ENCODE data around the gene GPR171.
"Not testable (repeated sequence)": the region's sequence is repeated elsewhere in the genome, so short reads cannot be mapped to it uniquely, and the experiment has no call there.

Gene GPR171, protein sequence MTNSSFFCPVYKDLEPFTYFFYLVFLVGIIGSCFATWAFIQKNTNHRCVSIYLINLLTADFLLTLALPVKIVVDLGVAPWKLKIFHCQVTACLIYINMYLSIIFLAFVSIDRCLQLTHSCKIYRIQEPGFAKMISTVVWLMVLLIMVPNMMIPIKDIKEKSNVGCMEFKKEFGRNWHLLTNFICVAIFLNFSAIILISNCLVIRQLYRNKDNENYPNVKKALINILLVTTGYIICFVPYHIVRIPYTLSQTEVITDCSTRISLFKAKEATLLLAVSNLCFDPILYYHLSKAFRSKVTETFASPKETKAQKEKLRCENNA

GRCh38 chr3:151203051-151203420, at the start of gene GPR171:
Gene GPR171 (minus strand): TSS chr3:151203216. CDS start chr3:151199386, 3,830 bp downstream.
- TF ChIP-seq SUZ12 (IDR thresholded peaks at IDR 0.05) (no peak), FOXK2 (IDR thresholded peaks at IDR 0.05) (no peak), HDGF (IDR thresholded peaks at IDR 0.05; ENCODE audit: borderline replicate concordance) (no peak), TARDBP (IDR thresholded peaks at IDR 0.05) (no peak), BHLHE40 (IDR thresholded peaks at IDR 0.05; ENCODE audit: borderline replicate concordance) (no peak), SP1 (IDR thresholded peaks at IDR 0.05) (no peak), ELF4 (IDR thresholded peaks at IDR 0.05) (no peak), ZNF384 (IDR thresholded peaks at IDR 0.05) (no peak)
- TF ChIP-seq, protein P1, sequence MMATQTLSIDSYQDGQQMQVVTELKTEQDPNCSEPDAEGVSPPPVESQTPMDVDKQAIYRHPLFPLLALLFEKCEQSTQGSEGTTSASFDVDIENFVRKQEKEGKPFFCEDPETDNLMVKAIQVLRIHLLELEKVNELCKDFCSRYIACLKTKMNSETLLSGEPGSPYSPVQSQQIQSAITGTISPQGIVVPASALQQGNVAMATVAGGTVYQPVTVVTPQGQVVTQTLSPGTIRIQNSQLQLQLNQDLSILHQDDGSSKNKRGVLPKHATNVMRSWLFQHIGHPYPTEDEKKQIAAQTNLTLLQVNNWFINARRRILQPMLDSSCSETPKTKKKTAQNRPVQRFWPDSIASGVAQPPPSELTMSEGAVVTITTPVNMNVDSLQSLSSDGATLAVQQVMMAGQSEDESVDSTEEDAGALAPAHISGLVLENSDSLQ (IDR thresholded peaks at IDR 0.05) = no peak
- DNase-seq (ENCODE audit: extremely low spot score) = no peak
- ChIA-PET CTCF (no interaction called here), POLR2A (no interaction called here)

GRCh38 chr3:151248772-151249337, 45.8 kb upstream of the GPR171 start:
- TF ChIP-seq, protein P1 (IDR thresholded peaks at IDR 0.05) = no peak
- TF ChIP-seq SUZ12 (IDR thresholded peaks at IDR 0.05) = no peak
- TF ChIP-seq ARNT (IDR thresholded peaks at IDR 0.05) = no peak
- no peak for TF ChIP-seq TARDBP (IDR thresholded peaks at IDR 0.05)
- no peak for TF ChIP-seq NFRKB (IDR thresholded peaks at IDR 0.05)
- no peak for TF ChIP-seq LEF1 (IDR thresholded peaks at IDR 0.05; ENCODE audit: borderline replicate concordance)
- DNase-seq (ENCODE audit: extremely low spot score) = no peak
- ChIA-PET POLR2A (no interaction called here), CTCF (interaction anchor here (0.6 to 0.8 kb wide), 2 partner anchors 20 to 21 kb away, joined by 3 read pairs; no protein-coding TSS in a partner anchor)

DNA sequence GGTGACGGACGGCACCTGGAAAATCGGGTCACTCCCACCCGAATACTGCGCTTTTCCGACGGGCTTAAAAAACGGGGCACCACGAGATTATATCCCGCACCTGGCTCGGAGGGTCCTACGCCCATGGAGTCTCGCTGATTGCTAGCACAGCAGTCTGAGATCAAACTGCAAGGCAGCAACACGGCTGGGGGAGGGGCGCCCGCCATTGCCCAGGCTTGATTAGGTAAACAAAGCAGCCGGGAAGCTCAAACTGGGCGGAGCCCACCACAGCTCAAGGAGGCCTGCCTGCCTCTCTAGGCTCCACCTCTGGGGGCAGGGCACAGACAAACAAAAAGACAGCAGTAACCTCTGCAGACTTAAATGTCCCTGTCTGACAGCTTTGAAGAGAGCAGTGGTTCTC, 39.0 kb upstream of the GPR171 start:
- POLR2A ChIA-PET; CTCF ChIA-PET; DNase-seq (ENCODE audit: extremely low spot score): not testable (repeated sequence)

- ChIA-PET CTCF (no interaction called here), POLR2A (no interaction called here)
- no peak for TF ChIP-seq CTBP1 (IDR thresholded peaks at IDR 0.05; ENCODE audit: borderline replicate concordance)
- no peak for TF ChIP-seq BHLHE40 (IDR thresholded peaks at IDR 0.05; ENCODE audit: borderline replicate concordance)
- TF ChIP-seq HDGF (IDR thresholded peaks at IDR 0.05; ENCODE audit: borderline replicate concordance) = no peak
- TF ChIP-seq ZNF384 (IDR thresholded peaks at IDR 0.05) = no peak
- no peak for TF ChIP-seq ARNT (IDR thresholded peaks at IDR 0.05)
- no peak for DNase-seq (ENCODE audit: extremely low spot score)
Observed at GRCh38 chr3:151236736-151237135, 33.7 kb upstream of the GPR171 start.

GRCh38 chr3:151236316-151236715, 33.3 kb upstream of the GPR171 start:
- POLR2A ChIA-PET = no interaction called here

GRCh38 chr3:151234825-151235224, 31.8 kb upstream of the GPR171 start:
- ChIA-PET POLR2A (no interaction called here), CTCF (interaction anchor here (0.6 kb wide), 1 partner anchor 54 kb away, joined by 7 read pairs; no protein-coding TSS in a partner anchor)
- DNase-seq (ENCODE audit: extremely low spot score) = no peak
- no peak for TF ChIP-seq HDGF (IDR thresholded peaks at IDR 0.05; ENCODE audit: borderline replicate concordance)
- no peak for TF ChIP-seq L3MBTL2 (conservative IDR thresholded peaks at IDR 0.05)
- no peak for TF ChIP-seq NFRKB (IDR thresholded peaks at IDR 0.05)
- TF ChIP-seq TARDBP (IDR thresholded peaks at IDR 0.05) = no peak
- TF ChIP-seq ELF4 (IDR thresholded peaks at IDR 0.05) = no peak
- no peak for TF ChIP-seq SP1 (IDR thresholded peaks at IDR 0.05)
- no peak for TF ChIP-seq FOXM1 (IDR thresholded peaks at IDR 0.05; ENCODE audit: borderline replicate concordance)
- TF ChIP-seq, protein P1 (IDR thresholded peaks at IDR 0.05) = no peak
- no peak for TF ChIP-seq ZNF384 (IDR thresholded peaks at IDR 0.05)

More at GRCh38 chr3:151236316-151236715, 33.3 kb upstream of the GPR171 start:
- no peak for DNase-seq (ENCODE audit: extremely low spot score)
- TF ChIP-seq L3MBTL2 (conservative IDR thresholded peaks at IDR 0.05) (no peak), HDGF (IDR thresholded peaks at IDR 0.05; ENCODE audit: borderline replicate concordance) (no peak), LEF1 (IDR thresholded peaks at IDR 0.05; ENCODE audit: borderline replicate concordance) (no peak), CTBP1 (IDR thresholded peaks at IDR 0.05; ENCODE audit: borderline replicate concordance) (no peak), BHLHE40 (IDR thresholded peaks at IDR 0.05; ENCODE audit: borderline replicate concordance) (no peak), TARDBP (IDR thresholded peaks at IDR 0.05) (no peak), FOXA1 (IDR thresholded peaks at IDR 0.05) (no peak), FOXM1 (IDR thresholded peaks at IDR 0.05; ENCODE audit: borderline replicate concordance) (no peak), ZNF384 (IDR thresholded peaks at IDR 0.05) (no peak), NFRKB (IDR thresholded peaks at IDR 0.05) (no peak), SUZ12 (IDR thresholded peaks at IDR 0.05) (no peak), FOXK2 (IDR thresholded peaks at IDR 0.05) (no peak), ELF4 (IDR thresholded peaks at IDR 0.05) (no peak)
- TF ChIP-seq, protein P1 (IDR thresholded peaks at IDR 0.05) = no peak
- CTCF ChIA-PET = interaction anchor here (0.7 kb wide), 1 partner anchor 426 kb away, joined by 3 read pairs; no protein-coding TSS in a partner anchor

Measured in HEK293T (cell line).